Measurements from ENCODE around the gene LMO2.

GRCh38 chr11:33860926-33861325, 30.9 kb downstream of the LMO2 start:
- TF ChIP-seq, protein P1, sequence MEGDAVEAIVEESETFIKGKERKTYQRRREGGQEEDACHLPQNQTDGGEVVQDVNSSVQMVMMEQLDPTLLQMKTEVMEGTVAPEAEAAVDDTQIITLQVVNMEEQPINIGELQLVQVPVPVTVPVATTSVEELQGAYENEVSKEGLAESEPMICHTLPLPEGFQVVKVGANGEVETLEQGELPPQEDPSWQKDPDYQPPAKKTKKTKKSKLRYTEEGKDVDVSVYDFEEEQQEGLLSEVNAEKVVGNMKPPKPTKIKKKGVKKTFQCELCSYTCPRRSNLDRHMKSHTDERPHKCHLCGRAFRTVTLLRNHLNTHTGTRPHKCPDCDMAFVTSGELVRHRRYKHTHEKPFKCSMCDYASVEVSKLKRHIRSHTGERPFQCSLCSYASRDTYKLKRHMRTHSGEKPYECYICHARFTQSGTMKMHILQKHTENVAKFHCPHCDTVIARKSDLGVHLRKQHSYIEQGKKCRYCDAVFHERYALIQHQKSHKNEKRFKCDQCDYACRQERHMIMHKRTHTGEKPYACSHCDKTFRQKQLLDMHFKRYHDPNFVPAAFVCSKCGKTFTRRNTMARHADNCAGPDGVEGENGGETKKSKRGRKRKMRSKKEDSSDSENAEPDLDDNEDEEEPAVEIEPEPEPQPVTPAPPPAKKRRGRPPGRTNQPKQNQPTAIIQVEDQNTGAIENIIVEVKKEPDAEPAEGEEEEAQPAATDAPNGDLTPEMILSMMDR (IDR thresholded peaks at IDR 0.05), result no peak
- TF ChIP-seq POLR2A (IDR thresholded peaks at IDR 0.05) (no peak), EP300 (IDR thresholded peaks at IDR 0.05) (no peak)
